Measurements from ENCODE around the gene ARID3A.

Gene ARID3A

DNA sequence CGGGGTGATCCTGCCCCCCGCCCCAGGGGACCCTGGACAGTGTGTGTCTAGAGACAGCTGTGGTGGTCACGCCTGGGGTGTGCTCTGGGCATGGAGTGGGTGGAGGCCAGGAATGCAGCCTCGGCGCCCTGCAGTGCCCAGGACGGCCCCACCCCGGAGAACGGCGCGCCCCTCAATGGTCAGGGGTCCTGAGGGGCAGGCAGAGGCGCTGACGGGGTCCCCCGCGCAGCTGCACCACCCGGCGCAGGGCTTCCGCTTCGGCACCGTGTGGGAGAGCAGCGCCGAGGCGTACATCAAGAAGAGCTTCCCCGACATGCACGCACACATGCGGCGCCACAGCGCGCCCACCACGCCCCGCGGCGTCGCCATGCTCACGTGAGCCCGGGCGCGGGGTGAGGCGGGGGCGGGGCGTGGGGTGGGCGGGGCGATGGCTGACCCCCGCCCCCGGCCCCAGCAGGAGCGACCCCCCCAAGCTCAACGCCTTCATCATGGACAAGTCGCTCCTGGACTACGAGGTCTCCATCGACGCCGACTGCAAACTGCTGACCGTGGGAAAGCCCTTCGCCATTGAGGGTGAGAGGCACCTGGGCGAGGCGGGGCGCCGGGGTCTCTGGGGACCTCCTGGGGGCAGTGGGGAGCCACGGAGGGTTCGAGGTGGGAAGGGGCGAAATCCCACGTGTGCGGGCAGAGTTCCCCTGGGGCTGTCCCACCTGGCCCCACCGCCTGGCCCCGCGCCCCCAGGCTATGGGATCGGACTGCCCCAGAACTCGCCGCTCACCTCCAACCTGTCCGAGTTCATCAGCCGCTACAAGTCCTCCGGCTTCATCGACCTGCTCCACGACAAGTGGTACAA is 81.8 kb downstream of the ARID3A start:
- DNase-seq, result no peak

DNA sequence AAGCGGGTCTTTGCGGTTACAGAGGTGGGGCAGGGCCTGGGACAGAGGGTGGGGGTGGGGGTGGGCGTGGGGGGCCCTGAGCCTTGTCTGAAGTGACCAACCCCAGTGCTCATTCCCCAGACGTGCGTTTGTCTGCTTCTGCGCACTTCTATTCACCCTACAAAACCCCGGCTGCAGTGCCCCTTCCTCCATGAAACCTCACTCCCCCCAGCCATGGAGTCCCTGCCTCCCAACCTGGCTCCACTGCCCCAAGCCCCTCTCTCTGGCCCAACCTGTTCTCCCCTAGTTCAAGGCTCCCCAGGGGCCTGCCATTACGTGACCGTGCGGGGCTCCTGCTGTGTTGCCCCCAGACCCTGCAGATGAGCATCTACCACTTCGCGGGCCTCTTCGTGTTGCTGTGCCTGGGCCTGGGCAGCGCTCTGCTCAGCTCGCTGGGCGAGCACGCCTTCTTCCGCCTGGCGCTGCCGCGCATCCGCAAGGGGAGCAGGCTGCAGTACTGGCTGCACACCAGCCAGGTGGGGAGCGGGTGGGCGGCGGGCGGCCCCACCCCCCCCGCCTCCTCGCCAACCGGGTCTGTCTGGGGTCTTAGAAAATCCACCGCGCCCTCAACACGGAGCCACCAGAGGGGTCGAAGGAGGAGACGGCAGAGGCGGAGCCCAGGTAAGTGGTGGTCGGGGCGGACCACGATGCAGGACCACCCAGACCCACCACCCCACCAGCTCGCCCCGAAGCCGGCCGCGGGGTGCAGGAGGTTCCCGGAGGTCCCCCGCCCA is 82.6 kb downstream of the ARID3A start:
- DNase-seq, result no peak

DNA sequence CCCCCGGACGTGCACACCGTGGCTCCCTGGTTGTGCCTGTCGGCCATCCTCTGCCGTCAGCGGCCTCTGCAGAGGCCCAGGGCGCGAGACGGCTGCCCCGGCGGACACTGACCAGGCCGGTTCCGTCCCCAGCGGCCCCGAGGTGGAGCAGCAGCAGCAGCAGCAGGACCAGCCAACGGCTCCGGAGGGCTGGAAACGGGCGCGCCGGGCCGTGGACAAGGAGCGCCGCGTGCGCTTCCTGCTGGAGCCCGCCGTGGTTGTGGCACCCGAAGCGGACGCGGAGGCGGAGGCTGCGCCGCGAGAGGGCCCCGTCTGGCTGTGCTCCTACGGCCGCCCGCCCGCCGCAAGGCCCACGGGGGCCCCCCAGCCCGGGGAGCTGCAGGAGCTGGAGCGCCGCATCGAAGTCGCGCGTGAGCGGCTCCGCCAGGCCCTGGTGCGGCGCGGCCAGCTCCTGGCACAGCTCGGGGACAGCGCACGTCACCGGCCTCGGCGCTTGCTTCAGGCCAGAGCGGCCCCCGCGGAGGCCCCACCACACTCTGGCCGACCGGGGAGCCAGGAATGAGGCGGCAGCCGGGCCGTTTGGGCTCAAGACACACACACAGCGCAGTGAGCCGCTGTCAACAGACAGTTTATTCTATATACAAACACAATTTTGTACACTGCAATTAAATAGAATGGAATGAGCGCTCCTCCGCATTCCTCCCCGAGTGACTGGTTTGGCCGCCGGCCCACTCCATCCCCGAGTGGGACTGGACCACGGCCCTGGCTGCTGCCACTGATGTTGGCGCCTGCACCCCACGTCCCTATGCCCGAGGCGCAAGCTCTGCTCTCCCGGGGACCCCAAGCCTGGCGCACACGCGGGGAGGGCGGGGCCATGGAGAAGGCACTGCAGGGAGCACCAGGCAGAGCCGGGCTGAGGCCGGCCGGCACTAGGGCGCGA is 83.5 kb downstream of the ARID3A start:
- DNase-seq, result no peak

DNA sequence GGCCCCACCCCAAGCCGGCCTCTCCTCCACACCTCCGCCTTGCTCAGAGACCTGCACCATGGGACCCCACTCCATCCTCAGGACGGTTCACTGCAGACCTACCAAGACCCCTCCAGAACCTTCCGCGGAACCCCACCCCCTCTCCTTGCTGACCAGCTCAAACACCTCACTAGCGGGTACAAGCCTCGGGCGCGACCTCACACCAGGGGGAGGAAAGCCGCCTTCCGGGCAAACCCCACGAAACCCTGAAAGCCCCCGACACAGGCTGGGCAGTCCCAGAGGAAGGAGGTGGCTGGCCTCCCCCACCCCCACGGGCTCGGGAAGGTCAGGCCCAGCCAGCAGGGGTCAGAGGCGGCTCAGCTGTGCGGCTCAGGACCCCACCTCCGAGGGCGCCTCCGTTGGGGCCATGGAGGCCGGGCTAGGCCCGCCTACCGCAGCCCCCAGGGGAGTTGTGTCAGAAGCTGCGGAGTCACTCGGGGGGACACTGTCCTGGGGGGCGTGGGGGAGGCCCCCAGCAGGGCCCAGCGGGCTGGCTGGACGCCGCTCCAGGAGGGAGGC is 84.2 kb downstream of the ARID3A start:
- DNase-seq, result no peak

DNA sequence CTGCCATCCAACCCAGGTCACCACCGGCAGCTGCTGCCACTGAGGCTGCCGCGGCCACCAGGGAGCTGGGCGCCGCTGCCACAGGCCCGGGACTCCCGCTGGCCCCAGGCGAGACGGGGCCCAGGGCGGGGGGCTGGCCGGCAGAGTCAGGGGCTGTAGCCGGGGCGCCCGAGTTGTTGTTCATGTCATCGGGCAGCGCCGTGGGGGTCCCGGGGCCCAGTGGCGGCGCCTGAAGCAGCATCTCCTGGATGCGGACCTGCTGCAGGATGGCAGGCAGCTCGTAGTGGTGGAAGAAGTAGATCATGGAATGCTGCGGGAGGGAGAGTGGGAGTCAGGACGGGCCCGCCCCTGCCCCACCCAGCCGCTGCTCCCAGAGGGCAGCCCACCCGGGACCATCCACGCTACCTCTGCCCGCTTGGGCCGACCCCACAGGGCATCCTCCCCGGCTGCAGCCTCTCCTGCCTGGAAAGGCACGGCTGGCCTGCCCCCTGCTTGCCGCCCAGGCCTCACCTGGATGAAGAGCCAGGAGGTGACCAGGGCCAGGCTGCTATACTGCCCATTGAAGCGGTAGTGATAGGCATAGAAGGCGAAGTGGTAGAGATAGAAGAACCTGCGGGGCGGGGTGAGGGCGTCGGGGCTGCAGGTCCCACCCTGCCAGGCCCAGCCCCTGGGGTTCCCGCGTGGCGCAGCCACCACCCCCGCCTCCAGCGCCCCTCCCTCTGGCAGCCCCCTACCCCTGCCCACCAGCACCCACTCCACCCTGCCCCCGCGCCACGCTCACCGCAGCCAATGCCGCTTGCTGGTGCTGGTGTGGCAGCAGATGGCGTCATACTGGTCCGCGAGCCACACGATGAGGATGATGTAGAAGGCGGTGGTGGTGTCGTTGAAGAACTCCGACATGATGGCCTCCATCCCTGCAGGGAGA is 85.0 kb downstream of the ARID3A start:
- no peak for DNase-seq

DNA sequence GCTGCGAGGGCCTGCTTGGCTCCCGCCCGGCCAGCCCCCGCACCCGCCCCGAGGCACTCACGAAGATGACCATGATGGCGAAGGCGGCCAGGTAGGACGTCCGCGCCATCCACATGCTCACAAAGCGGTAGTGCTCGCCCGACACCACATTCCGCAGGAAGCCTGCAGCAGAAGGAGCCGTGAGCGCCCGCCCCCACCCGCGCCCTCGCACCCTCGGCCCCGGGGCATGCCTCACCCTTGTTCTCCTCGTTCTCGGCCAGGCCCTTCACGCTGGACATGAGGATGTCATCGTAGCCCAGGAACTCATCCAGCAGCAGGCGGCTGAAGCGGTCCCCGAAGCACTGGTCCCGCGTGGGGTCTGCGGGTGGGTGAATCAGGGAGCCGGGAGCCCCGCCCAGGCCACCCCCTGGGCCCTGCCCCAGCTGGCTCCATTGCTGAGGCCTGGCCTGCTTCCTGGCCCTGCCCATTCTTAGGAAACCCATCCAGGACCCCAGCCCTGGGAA is 86.0 kb downstream of the ARID3A start:
- DNase-seq, result no peak

DNA sequence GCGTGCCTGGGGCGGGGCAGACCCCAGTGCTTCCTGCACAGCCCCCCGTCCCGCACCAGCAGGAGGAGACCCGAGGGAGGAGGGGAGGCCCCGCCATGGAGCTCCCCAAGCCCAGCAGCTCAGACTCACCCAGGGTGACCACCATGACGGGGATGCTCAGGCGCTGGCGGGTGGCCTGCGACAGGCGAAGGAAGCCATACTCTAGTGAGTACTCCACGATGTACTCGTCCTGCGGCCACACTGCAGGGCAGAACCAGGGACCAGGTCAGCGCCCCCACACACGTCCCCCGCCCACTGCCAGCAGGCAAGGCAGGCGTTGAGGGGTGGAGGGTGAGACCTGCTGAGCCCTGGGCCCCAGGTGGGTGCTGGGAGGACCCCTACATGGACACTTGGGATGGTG is 86.5 kb downstream of the ARID3A start:
- DNase-seq, result no peak

DNA sequence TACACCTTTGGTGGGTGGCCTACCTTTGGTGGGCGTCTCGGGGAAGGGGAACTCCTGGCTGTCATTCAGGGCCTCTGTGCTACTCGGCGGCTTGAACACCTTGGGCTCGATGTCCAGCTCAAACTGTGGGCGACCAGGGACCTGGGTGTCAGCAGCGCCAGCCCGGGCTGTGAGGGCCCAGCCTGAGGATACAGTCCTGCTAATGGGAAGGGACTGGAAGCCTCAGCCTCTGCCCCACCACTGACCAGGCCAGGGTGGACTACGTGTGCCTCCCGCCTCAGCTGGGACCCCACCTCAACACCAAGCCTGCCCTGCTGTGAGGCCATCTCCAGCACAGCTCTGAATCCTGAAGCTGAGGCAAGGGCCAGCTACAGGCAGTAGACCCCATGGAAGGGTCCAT is 87.4 kb downstream of the ARID3A start:
- no peak for DNase-seq

DNA sequence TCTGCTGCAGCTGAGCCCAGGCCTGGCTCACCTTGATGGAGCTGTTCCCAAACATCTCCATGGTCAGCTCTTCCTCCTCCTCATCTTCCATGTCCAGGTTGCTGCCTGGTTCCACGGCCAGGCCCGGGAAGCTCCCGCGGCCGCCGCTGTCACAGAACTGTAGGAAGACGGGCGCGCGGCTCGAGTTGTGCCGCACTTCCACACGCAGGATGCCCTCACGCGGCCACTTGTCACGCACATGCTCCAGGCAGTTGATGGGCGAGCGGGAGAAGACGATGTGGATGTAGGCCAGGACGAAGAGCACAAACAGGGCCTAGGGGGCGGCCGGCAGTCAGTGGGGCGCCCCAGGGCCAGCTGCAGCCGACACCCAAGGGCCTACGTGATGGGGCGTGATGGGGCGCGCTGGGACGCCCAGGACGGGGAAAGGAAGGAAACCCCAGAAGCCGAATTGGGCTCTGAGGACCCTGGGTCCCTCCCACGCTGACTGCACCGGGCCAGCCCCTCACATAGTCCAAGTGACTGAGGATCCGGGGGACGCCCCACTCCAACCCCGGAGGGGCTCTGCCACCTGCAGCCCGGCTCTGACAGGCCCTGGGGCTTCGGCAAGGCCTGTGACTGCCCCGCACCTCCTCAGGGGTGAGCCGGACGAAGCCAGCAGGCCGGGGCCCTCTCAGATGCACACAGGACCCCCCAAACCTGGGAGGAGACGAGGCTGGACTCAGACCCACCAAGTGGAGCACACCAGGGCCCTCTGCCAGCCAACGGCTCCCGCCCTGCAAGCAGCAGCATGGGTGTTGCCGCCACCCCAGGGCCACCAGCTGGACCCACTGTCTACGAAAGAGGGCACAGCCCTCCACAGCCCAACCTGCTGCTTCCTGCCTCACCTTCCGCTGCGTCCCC is 88.6 kb downstream of the ARID3A start:
- DNase-seq, result no peak

DNA sequence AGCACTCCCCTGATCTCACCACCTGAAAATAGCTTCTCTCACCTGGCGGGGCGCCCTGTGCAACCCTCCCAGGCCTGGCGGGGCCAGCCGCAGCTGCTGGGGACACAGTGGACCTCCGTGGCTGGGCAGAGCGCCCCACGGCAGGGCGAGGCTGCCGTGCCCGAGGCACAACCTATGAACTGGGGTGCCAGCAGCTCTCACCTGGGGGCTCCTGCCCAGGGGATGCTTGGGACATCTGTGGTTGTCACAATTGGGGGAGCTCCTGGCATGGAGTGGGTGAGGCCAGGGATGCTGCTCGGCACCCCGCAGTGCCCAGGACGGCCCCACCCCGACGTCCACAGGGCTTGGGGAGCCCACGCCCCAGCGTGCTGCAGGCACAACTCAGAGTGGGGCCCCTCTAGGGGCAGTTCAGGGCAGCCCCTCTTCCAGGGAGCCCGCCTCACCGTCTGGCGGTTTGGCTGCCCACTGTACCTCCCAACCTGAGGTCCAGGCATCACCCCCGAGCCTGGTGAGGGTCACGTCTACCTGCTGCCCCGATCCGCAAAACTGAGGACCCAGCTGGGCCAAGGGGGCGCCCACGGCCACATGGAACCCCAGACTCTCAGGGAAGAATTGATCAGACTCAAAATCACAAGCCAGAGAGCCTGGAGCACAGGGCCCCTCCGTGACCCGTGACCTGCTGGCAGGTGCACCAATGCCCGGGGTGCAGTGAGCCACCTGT is 89.4 kb downstream of the ARID3A start:
- no peak for DNase-seq

DNA sequence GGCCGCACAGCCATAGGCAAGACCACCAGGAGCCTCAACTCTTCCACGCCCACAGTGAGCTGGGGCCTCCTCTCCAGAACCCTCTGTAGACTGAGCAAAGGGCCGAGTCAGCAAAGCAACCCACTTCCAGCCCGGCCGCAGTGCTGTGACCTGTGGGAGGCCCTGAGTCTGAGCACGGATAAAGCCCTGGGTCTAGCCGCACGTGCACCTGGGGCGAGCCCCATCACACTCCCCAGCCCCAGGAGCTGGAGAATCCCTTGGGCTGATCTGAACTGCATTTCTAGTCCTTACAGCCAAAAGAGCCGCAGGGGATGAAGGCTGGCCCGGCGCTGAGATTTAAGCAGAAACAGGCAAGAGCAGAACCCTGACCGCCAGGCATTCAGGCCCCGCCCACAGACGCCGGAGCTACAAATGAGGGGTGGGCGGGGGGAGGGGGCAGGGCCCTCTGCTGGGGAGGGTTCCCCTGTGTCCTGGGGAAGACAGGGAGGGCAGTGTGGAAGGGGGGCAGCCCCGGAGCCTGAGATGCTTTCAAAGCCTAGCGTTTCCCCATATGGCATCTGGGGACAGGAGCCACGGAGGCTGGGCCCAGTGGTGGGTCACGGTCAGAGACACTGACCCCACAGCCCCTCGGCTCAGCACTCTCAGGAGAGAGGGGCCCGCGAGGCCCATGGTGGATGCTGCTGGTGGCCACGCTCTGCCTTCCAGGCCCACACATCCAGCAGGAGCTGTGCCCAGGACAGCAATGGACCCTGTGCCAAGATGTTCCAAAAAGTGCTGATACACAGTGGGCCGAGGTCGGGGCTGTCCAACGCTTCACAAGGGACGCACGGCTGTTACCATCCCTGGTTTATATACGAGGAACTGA is 90.2 kb downstream of the ARID3A start:
- DNase-seq, result no peak

DNA sequence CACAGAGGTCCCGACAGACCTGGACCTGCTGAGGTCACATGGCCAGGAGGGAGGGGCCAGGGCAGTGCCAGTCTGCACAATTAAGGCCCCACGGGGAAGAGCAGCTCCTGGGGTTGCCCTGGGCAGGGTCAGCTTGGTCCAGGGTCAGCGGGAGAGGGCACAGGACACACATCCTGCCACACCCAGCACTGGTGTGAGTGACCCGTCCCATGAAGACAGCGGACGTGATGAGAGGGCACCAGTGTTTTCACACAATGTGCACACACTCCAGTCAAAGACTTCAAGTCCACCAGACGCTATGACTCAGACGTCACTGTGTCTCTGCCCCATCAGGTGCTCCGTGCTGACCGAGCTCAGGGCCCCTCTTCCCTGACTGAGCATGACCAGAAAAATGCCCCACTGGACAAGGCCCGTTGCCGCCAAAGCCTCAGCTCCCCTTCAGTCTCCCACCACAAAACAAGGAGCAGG is 90.8 kb downstream of the ARID3A start:
- DNase-seq, result no peak

DNA sequence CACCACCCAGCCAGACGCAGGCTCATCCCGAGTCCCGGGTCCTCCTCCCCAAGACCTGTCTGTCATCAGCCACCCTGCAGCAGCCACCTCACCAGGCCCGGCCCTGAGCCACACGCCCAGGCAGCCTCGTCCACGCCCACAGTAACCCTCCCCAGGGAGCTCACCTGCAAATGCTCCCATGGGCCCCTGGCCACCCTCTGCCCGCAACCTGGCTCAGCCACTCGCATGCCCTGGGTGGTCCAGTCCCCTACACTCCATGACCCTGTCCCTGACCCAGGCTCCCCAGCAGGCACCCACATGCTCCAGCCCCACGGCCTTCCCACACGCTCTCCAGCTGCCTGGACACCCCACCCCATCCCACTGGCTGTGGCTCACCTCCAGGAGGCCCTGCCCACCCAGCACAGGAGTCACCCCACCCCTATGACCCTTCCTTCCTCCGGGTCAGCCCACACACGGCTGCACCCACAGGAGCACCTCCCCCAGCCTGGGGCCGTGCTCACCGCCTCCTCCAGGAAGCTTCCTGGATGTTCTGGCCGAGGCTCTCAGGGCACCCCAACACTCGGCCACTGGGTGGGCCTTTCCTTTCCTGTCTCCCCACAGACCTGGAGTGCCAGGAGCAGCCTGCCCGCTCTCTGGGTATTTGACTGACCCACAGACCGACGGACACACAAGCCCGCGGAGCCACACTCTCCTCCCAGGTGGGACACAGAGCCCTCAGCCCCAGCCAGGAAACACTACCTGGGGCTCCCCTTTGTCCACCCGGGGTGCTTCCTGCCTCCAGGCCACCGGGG is 91.5 kb downstream of the ARID3A start:
- DNase-seq, result no peak

DNA sequence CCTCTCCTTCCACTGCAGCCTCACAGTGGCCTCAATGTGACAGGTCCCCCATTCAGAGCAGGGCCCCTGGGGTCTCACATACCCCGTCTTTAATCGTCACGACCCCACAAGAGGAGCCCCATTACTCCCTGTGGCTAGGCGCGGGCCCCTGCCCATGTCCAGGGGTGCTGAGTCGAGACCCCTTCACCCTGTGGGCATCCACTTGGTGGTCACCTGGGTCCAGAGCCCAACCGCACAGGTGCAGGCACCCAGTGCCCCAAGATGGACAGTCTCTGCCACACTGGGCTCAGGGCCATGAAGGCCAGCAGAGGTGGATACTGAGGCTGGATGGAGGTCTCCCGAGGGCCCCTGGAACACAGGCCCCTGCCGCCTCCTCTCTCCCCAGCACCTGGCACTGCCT is 92.1 kb downstream of the ARID3A start:
- no peak for DNase-seq

DNA sequence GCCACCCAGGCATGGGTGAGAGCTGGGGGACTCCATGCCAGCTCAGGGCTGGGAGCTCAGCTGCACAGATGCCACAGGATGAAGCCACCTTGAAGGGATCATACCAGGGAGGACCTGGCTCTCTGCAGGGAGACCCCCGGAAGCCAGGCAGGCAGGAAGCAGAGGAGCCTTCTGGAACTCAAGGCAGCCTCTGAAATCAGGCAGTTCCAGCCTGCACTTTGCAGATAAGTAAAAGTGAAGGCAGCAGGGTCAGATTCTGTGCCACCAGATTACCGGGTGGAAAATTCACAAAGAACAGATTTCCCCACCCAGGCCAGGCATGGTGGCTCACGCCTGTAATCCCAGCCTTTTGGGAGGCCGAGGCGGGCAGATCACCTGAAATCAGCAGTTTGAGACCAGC is 92.6 kb downstream of the ARID3A start:
- DNase-seq, result no peak

DNA sequence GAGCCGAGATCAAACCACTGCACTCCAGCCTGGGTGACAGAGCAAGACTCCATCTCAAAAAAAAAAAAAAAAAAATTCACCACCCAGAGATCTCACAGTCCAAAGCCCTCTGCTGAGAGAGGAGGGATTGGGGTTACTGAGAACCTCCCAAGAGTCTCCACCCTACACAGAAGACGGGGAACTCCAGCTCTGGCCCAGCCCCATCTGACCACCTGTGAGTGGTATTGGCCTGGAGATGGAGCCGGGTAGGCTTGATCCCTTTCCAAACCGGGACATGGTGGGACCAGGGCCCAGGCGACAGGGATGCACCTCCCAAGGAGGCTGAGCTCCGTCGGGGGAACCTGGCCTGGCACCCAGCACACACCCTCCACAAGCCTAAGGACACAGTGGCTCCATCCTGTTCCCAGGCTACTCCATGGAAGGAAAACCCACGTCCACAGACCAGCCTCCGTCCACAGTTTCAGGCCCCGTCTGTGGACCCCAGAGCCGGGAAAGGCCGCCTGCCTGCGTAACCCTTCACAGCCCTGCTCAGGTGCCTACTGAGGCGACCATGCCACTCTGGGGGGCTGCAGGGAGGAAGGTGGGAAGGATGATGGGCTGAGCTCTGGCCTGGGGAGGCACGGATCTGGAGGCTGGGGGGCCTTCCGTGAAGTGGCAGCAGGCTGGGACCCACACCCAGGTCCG is 93.2 kb downstream of the ARID3A start:
- no peak for DNase-seq

DNA sequence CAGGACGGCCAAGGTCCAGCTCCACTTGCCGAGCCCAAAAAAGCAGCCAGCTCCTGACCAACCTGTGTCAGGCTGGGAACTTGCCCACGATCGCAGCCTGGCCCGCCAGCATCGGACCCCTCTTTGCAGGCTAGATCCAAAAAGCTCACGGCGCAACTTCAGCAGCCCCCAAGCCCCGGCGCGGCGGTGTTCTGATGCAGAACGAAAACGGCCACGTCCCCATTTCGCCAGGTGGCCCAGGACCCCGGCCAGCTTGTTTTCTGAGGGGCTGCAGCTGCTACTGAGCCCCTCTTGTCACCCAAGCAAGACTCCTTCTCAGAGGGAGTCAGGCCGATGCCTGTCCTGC is 93.8 kb downstream of the ARID3A start:
- no peak for DNase-seq
